Mucosa of descending colon (tissue), 3 donors: Measurements from ENCODE around the gene HOXD13. TPM values are rescaled to one million over a fixed set of nuclear protein-coding genes. Genes with fewer than 3 reads are reported as not detected.

Experiments
- ATAC-seq: fragments of 200-7000 bp; cut with Tn5 transposase; one replicate; pipeline ENCODE4 v1.9.1; 2020; ENCODE audit warnings: mild to moderate bottlenecking, moderate library complexity
- DNase-seq, 3 donors: peaks; one replicate each; pipeline ENCODE4 v3.0.0-alpha.2; 2020
- H3K36me3 ChIP-seq: fragments of 200-600 bp; one replicate; pipeline ENCODE4 v1.8.0; 2021; ENCODE audit warnings: low read depth, mild to moderate bottlenecking
- H3K4me1 ChIP-seq: fragments of 200-600 bp; one replicate; pipeline ENCODE4 v1.8.0; 2021; ENCODE audit warnings: low read depth, mild to moderate bottlenecking
- H3K4me3 ChIP-seq: fragments of 200-600 bp; one replicate; pipeline ENCODE4 v1.8.0; 2021; ENCODE audit warnings: mild to moderate bottlenecking
- H3K9me3 ChIP-seq: fragments of 200-600 bp; one replicate; pipeline ENCODE4 v1.8.0; 2021; ENCODE audit warnings: mild to moderate bottlenecking
- intact Hi-C, 2 donors: fragments of 100-400 bp; cut with DNase I in 1 of 2; cut with micrococcal nuclease in 1 of 2; formaldehyde crosslinking; loops; one replicate each; pipeline versions ENCODE4 v1.11.0 to v1.11.1; 2022; cut with DNase I, micrococcal nuclease
- total RNA-seq, 3 donors: library from RNA; stranded (reverse); fragmentation: NEBNext Ultra II Directional in 2 of 3; extraction: Animal tissue kit (Norgen Biotek cat#: 25700) in 2 of 3; gene quantifications; one replicate each; pipeline versions ENCODE4 v1.2.1 to v1.2.4, GENCODE V29; 2021 to 2023
- TF ChIP-seq, protein P1 (sequence below): fragments of 200-600 bp; IDR thresholded peaks from one replicate; pipeline ENCODE4 v1.8.0; 2022; ENCODE audit warnings: antibody characterized with exemption, mild to moderate bottlenecking
- donor health status: DM: no; HTN: no; CAD: no; lungs with moderate emphysema.
- donor health status: DM: no; HTN: no; CAD: no.
- donor health status: DM: no; HTN: yes; CAD: no.

Gene HOXD13
- total RNA-seq, 3 donors from 2014 or later = 1.1 to 1.5 TPM; not detected in 1

DNA sequence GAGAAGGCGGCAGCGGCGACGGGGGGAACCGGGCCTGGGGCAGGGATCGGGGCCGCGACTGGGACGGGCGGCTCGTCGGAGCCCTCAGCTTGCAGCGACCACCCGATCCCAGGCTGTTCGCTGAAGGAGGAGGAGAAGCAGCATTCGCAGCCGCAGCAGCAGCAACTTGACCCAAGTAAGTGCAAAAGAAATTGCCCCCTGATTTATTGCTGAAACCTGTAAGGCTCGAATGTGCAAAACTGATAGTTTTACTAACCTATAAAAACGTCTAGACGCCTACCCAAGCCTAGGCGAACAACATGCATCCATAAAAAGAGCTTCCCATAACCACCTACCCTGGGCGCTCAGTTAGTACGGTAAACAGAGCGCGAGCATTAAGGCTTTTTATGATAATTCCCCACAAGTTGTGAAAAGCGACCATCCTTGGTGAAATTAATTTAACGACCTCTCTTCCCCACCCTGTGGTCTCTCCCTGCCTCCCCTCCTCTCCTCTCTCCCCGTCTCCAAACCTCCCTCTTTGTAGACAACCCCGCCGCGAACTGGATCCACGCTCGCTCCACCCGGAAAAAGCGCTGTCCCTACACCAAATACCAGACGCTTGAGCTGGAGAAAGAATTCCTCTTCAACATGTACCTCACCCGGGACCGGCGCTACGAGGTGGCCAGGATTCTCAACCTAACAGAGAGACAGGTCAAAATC, 31.0 kb downstream of the HOXD13 start:
- no peak overlapping the region for H3K4me3 ChIP-seq
- H3K9me3 ChIP-seq = no peaks in the 10 kb centered on the region
- intact Hi-C loops = loop anchor here in 1 of 2 donors (10.0 kb wide), 2 partner anchors 691 to 1021 kb away; no protein-coding TSS in a partner anchor
- DNase-seq (no peak), ATAC-seq (no peak)
- peaks cover 14% of the 10 kb centered on the region for H3K4me1 ChIP-seq
- no peaks in the 10 kb centered on the region for H3K36me3 ChIP-seq
- TF ChIP-seq, protein P1, sequence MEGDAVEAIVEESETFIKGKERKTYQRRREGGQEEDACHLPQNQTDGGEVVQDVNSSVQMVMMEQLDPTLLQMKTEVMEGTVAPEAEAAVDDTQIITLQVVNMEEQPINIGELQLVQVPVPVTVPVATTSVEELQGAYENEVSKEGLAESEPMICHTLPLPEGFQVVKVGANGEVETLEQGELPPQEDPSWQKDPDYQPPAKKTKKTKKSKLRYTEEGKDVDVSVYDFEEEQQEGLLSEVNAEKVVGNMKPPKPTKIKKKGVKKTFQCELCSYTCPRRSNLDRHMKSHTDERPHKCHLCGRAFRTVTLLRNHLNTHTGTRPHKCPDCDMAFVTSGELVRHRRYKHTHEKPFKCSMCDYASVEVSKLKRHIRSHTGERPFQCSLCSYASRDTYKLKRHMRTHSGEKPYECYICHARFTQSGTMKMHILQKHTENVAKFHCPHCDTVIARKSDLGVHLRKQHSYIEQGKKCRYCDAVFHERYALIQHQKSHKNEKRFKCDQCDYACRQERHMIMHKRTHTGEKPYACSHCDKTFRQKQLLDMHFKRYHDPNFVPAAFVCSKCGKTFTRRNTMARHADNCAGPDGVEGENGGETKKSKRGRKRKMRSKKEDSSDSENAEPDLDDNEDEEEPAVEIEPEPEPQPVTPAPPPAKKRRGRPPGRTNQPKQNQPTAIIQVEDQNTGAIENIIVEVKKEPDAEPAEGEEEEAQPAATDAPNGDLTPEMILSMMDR = no peak

DNA sequence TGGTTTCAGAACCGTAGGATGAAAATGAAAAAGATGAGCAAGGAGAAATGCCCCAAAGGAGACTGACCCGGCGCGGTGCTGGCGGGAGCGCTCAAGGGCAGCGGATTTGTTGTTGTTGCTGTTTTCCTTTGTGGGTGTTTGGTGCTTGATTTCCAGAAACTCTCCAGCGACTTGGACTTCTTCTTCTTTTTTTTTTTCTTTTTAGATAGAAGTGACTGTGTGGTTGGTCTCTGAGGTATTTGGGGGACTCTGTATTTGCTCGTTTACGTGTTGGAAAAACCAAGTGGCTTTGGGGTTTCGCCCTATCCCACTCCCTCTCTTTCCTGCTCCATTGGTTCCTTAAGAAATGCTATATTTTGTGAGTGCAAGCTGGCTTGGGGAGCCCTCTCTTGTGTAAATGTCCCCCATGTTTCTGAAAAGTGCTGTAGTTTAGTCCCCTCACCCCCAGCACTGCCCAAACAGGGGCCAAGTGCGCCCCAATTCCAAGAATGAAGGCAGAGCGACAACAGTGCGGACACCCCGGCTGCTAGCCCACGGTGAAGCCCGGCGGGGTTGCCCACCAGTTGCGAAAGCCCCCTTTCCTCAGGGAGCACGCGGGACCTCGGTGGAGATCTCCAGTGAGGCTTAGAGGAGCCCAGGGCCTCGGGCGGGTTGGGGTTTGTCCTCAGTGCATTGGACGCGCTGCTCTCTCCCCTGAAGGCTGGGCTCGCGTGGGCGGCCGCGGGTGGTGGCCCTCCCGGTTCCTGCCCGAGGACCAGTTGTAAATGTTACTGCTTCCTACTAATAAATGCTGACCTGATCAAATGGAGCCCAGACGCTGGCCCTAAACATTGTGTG, 31.8 kb downstream of the HOXD13 start:
- no peaks in the 10 kb centered on the region for H3K36me3 ChIP-seq
- intact Hi-C loops = loop anchor here in 1 of 2 donors (10.0 kb wide), 2 partner anchors 690 to 1020 kb away; no protein-coding TSS in a partner anchor
- no peak for ATAC-seq
- no peak overlapping the region for H3K4me3 ChIP-seq
- H3K4me1 ChIP-seq = peaks cover 22% of the 10 kb centered on the region
- DNase-seq = no peak
- TF ChIP-seq, protein P1 = no peak
- H3K9me3 ChIP-seq = no peaks in the 10 kb centered on the region

DNA sequence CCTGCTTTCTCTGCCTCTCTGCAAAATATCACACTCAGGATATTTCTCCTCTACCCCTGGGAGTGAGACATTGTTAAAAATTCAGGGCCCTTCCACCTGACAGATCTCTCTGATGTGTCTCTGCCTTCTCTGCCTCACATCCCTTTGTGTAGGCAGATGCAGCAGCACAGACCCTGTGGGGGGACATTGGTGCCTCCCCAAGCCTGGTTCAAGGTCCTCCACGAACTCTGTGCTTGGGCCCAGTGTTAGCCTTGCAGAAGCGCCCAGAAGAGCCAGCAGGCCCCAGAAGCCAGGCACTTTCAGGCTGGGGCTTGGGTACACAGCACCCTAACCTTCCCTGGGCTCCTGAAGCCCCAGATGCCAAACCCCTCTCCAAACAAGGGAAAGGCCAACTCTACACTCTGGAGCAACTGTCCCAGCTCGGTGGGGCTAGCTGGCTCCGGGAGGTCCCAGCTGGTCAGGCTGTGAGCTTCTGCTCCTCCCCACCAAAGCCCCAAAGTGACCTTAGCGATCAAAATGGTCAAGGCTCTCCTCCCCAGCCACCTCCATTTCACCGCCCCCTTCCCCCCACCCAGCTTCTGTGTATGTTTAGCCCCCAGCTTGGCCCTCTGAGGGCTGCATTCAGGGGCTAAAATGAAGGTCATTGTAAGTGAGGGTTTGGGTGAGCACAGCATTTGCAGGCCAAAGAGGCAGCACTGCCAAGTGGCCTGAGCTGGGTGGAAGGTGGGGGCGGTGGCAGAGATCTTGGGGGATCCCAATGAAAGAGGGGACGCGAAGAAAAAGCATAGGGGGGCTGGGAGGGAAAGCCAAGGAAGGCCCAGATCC, 32.6 kb downstream of the HOXD13 start:
- DNase-seq = no peak
- Histone ChIP-seq H3K4me1 (peaks cover 23% of the 10 kb centered on the region), H3K4me3 (no peak overlapping the region), H3K9me3 (no peaks in the 10 kb centered on the region), H3K36me3 (no peaks in the 10 kb centered on the region)
- TF ChIP-seq, protein P1 = no peak
- intact Hi-C loops = loop anchor here (5.0 to 10.0 kb wide), 4 partner anchors 512 to 1020 kb away; no protein-coding TSS in a partner anchor
- no peak for ATAC-seq

DNA sequence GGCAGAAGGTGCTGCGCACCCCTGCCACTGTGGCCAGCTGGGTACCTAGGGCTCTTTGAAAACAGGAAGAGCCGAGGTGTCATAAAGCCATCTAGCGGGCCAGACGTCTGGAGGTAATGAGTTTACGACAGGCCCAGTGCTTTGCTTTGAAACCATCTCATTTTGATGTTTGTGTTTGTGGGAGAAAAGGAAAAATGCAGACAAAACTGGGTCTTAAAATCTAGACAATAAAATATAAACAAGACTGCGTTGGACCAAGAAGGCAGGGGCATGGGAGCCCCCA, 33.2 kb downstream of the HOXD13 start:
- H3K4me1 ChIP-seq = peaks cover 23% of the 10 kb centered on the region
- TF ChIP-seq, protein P1 = no peak
- DNase-seq (peak in 1 of 3 donors; percentile 44), ATAC-seq (no peak)
- no peak overlapping the region for H3K4me3 ChIP-seq
- H3K9me3 ChIP-seq = no peaks in the 10 kb centered on the region
- no peaks in the 10 kb centered on the region for H3K36me3 ChIP-seq
- intact Hi-C loops = loop anchor here (5.0 to 10.0 kb wide), 4 partner anchors 512 to 1019 kb away; no protein-coding TSS in a partner anchor
